Measurements from ENCODE around the gene AKAP8.

DNA sequence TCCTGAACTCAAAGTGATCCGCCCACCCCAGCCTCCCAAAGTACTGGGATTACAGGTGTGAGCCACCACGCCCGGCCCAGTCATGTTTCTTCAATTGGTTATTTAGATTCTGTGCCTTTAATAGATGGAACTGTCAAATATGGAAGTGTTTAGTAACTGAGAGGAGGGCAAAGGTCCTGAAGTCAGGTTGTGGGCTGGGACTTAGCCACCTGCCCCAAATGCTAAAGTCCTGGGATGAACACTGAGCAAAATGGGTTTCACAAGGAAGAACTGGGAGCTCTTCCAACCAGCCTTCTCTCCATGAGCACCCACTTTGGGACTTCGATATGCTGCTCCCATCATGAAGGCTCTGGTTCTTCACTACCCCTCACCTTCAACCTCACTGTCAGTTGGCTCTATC, 21.7 kb downstream of the AKAP8 start:
- TF ChIP-seq POLR2A (IDR thresholded peaks at IDR 0.05) (no peak), EP300 (IDR thresholded peaks at IDR 0.05) (no peak), POLR2AphosphoS5 (IDR thresholded peaks at IDR 0.05) (no peak)
- TF ChIP-seq, protein P1, sequence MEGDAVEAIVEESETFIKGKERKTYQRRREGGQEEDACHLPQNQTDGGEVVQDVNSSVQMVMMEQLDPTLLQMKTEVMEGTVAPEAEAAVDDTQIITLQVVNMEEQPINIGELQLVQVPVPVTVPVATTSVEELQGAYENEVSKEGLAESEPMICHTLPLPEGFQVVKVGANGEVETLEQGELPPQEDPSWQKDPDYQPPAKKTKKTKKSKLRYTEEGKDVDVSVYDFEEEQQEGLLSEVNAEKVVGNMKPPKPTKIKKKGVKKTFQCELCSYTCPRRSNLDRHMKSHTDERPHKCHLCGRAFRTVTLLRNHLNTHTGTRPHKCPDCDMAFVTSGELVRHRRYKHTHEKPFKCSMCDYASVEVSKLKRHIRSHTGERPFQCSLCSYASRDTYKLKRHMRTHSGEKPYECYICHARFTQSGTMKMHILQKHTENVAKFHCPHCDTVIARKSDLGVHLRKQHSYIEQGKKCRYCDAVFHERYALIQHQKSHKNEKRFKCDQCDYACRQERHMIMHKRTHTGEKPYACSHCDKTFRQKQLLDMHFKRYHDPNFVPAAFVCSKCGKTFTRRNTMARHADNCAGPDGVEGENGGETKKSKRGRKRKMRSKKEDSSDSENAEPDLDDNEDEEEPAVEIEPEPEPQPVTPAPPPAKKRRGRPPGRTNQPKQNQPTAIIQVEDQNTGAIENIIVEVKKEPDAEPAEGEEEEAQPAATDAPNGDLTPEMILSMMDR (IDR thresholded peaks at IDR 0.05): no peak
